H1 (cell line): ENCODE results near the gene ARHGAP8. TPM values are rescaled to one million over a fixed set of nuclear protein-coding genes. Genes with fewer than 3 reads are reported as not detected.

Experiments
- BACH1 ChIP-seq: IDR thresholded peaks from 2 replicates; pipeline ENCODE4 v1.6.1; 2012; ENCODE audit warnings: low read length, improper control_type of control experiment
- CHD7 ChIP-seq: fragments of 300-600 bp; sonication (generic); IDR thresholded peaks from 2 replicates; pipeline ENCODE4 v1.7.1; 2012; ENCODE audit warnings: low read length, moderate library complexity, mild to moderate bottlenecking, inconsistent platforms; ENCODE audit not compliant: insufficient replicate concordance
- CREB1 ChIP-seq: IDR thresholded peaks from 2 replicates; pipeline ENCODE4 v1.6.1; 2012; ENCODE audit warnings: inconsistent platforms
- EP300 ChIP-seq, 2 experiments: IDR thresholded peaks; 1 replicate in 1 of 2; 2 replicates in 1 of 2; pipeline ENCODE4 v1.6.1; 2011 to 2012; ENCODE audit warnings: low read depth in 2 of 2, low read length in 2 of 2, mild to moderate bottlenecking in 2 of 2, borderline replicate concordance in 1 of 2, inconsistent platforms in 1 of 2, moderate library complexity in 1 of 2
- POU5F1 ChIP-seq: IDR thresholded peaks from 2 replicates; pipeline ENCODE4 v1.6.1; 2011; ENCODE audit warnings: low read depth, mild to moderate bottlenecking, low read length, moderate library complexity
- TAF7 ChIP-seq: optimal IDR thresholded peaks from 2 replicates; pipeline ENCODE3; 2011; ENCODE audit warnings: low read depth, mild to moderate bottlenecking, inconsistent platforms, low read length, moderate library complexity, borderline replicate concordance
- polyA plus RNA-seq, 7 experiments: library from polyadenylated mRNA; depleted of rRNA in 3 of 7; stranded (reverse) in 5 of 7; unstranded in 2 of 7; fragments of >200 nt in 5 of 7; fragments of 200-250 nt in 2 of 7; gene quantifications; 1 replicate in 5 of 7; 2 replicates in 1 of 7; 4 replicates in 1 of 7; pipeline versions ENCODE4 v1.2.1 to v1.2.3, GENCODE V29; 2011 to 2013; ENCODE audit warnings: missing spikeins in 2 of 7, mixed read lengths in 2 of 7
- total RNA-seq: library from RNA; stranded (reverse); fragmentation: NEBNext Ultra II Directional; extraction: Animal tissue kit (Norgen Biotek cat#: 25700); gene quantifications from 2 replicates; pipeline ENCODE4 v1.2.1, GENCODE V29; 2021
- TF ChIP-seq, protein P1 (sequence below): IDR thresholded peaks from 2 replicates; pipeline ENCODE4 v1.6.1; 2012; ENCODE audit warnings: inconsistent platforms

ARHGAP8 gene
- total and polyA plus RNA-seq, 2 of the 8 experiments (the other 6 are each of a cell fraction or from before 2014, with no cell fraction given) = 35.6 to 47.7 TPM

DNA sequence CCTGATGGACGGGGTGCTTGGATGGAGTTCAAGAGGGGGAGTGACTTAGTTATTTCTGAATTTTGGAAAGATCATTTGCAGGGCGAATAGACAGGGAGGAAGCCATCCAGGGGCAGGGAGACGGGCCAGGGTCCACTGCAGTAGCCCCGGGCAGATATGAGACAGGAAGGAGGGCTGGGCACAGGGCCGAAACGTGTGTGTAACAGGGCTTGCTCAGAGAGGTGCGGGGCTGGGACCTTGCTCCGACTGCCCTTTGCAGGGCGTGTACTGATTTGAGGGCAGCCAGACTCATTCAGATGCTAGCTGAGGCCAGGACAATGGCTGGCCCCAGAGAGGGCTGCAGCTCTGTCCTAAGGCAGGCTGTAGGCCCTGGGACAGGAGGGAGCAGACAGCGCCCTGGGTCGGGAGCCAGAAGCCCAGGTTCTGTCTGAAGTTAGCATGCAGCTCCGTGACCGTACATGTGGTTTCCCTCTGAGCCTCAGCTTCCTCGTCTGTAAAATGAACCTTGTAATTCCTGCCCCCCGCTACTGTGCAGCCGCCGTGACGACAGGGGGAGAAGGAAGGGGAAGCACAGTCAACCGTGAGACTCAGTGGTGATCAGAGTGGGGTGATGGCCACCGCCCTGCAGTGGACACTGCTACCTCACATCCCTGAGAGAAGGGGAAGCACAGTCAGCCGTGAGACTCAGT, 154.0 kb downstream of the ARHGAP8 start (continued):
- TF ChIP-seq CHD7 (no peak), BACH1 (no peak), TAF7 (no peak), CREB1 (no peak), POU5F1 (no peak), EP300 (IDR thresholded peaks at IDR 0.05; ENCODE audit: borderline replicate concordance in 1 of 2, low read depth in 2 of 2, low read length in 2 of 2) (no peak)
- TF ChIP-seq, protein P1, sequence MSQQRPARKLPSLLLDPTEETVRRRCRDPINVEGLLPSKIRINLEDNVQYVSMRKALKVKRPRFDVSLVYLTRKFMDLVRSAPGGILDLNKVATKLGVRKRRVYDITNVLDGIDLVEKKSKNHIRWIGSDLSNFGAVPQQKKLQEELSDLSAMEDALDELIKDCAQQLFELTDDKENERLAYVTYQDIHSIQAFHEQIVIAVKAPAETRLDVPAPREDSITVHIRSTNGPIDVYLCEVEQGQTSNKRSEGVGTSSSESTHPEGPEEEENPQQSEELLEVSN = no peak
- TF ChIP-seq, all 59 proteins: peak for 0
